22Rv1 (cell line): ENCODE results near the gene NPDC1.

Experiments
- CTCF ChIP-seq: fragments of 450-650 bp; IDR thresholded peaks from 2 replicates; pipeline ENCODE4 v1.5.1; 2017; ENCODE audit warnings: mild to moderate bottlenecking
- ZFX ChIP-seq: fragments of 450-650 bp; IDR thresholded peaks from 2 replicates; pipeline ENCODE4 v1.6.1; 2017; ENCODE audit warnings: antibody characterized with exemption, borderline replicate concordance

GRCh38 chr9:136995362-136995761, 50.6 kb downstream of the NPDC1 start:
- TF ChIP-seq CTCF (no peak), ZFX (no peak)
